ENCODE results near the gene ANKS1B.

Gene ANKS1B

DNA sequence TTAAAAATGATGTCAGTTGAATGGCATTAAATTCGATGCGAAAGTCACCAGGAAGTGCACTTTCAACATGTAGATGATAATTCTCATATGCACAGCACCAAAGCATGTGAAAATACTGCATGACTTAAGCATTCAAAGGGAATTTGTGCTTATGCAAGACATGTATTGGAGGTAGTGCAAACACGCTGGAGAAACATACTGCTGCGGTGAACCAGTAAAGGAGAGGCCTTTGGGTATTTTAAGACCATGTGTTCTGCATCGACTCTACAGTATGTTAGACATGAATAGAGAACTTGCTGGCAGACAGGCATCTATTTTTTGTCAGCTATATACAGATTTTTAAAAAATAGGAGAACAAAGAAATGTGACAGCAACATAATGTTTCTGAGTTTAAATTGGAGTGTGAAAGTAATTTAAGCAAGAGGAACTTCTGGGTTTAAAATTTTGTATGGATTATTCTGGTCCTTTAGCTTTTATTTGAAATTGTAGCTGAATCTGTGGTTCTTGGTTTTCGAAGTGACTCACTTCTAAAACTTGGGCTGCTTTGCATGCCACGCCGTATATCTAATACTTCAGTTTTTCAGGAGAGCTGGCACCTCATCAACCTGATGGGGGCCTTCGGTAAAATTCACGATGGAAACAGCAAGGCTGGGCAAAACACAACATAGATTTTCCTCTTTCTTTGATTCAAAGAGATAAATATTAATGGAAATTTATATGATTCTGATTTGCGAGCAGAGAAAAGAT lies 930.9 kb downstream of the ANKS1B start:
- Histone ChIP-seq H3K4me3 (ENCODE audit: low read depth, low read length) (no peak overlapping the region), H3K9me3 (ENCODE audit: control insufficient read depth, insufficient read depth, low read depth, low read length) (no peaks in the 10 kb centered on the region), H3K27ac (ENCODE audit: extremely low read depth, low read depth, low read length) (no peak overlapping the region), H3K36me3 (ENCODE audit: control insufficient read depth in 2 of 2, insufficient read depth in 1 of 2, low read length in 2 of 2) (no peaks in the 10 kb centered on the region), H3K4me1 (ENCODE audit: control insufficient read depth, insufficient read depth, low read length) (no peaks in the 10 kb centered on the region)
- ChIA-PET CTCF (interaction anchor here (2.0 kb wide), 1 partner anchor 10 kb away, joined by 10 read pairs; no protein-coding TSS in a partner anchor), POLR2A (no interaction called here)
- TF ChIP-seq, protein P1, sequence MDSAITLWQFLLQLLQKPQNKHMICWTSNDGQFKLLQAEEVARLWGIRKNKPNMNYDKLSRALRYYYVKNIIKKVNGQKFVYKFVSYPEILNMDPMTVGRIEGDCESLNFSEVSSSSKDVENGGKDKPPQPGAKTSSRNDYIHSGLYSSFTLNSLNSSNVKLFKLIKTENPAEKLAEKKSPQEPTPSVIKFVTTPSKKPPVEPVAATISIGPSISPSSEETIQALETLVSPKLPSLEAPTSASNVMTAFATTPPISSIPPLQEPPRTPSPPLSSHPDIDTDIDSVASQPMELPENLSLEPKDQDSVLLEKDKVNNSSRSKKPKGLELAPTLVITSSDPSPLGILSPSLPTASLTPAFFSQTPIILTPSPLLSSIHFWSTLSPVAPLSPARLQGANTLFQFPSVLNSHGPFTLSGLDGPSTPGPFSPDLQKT (IDR thresholded peaks at IDR 0.05; ENCODE audit: borderline replicate concordance, low read depth, low read length) = no peak
- no peak for TF ChIP-seq GFI1B (tag by site-specific recombination; IDR thresholded peaks at IDR 0.05)
- no peak for TF ChIP-seq ZXDB (tag by site-specific recombination; IDR thresholded peaks at IDR 0.05)
- TF ChIP-seq ZNF701 (tag by site-specific recombination; IDR thresholded peaks at IDR 0.05) = no peak
- TF ChIP-seq ZBTB7A (tag by site-specific recombination; IDR thresholded peaks at IDR 0.05; ENCODE audit: low read depth) = no peak
- TF ChIP-seq ZNF426 (tag by site-specific recombination; IDR thresholded peaks at IDR 0.05) = no peak
- no peak for TF ChIP-seq ZNF670 (tag by site-specific recombination; IDR thresholded peaks at IDR 0.05; ENCODE audit: low read depth)
- no peak for TF ChIP-seq ZNF423 (tag by site-specific recombination; IDR thresholded peaks at IDR 0.05)
- TF ChIP-seq, protein P2, sequence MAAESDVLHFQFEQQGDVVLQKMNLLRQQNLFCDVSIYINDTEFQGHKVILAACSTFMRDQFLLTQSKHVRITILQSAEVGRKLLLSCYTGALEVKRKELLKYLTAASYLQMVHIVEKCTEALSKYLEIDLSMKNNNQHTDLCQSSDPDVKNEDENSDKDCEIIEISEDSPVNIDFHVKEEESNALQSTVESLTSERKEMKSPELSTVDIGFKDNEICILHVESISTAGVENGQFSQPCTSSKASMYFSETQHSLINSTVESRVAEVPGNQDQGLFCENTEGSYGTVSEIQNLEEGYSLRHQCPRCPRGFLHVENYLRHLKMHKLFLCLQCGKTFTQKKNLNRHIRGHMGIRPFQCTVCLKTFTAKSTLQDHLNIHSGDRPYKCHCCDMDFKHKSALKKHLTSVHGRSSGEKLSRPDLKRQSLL (tag by site-specific recombination; IDR thresholded peaks at IDR 0.05) = no peak
- no peak for TF ChIP-seq KLF7 (tag by site-specific recombination; IDR thresholded peaks at IDR 0.05; ENCODE audit: borderline replicate concordance)
- no peak for TF ChIP-seq ZNF19 (tag by site-specific recombination; IDR thresholded peaks at IDR 0.05; ENCODE audit: low read depth)
- TF ChIP-seq, protein P3, sequence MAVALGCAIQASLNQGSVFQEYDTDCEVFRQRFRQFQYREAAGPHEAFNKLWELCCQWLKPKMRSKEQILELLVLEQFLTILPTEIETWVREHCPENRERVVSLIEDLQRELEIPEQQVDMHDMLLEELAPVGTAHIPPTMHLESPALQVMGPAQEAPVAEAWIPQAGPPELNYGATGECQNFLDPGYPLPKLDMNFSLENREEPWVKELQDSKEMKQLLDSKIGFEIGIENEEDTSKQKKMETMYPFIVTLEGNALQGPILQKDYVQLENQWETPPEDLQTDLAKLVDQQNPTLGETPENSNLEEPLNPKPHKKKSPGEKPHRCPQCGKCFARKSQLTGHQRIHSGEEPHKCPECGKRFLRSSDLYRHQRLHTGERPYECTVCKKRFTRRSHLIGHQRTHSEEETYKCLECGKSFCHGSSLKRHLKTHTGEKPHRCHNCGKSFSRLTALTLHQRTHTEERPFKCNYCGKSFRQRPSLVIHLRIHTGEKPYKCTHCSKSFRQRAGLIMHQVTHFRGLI (tag by site-specific recombination; IDR thresholded peaks at IDR 0.05) = no peak
- TF ChIP-seq ZNF23 (tag by site-specific recombination; IDR thresholded peaks at IDR 0.05; ENCODE audit: borderline replicate concordance) = no peak

DNA sequence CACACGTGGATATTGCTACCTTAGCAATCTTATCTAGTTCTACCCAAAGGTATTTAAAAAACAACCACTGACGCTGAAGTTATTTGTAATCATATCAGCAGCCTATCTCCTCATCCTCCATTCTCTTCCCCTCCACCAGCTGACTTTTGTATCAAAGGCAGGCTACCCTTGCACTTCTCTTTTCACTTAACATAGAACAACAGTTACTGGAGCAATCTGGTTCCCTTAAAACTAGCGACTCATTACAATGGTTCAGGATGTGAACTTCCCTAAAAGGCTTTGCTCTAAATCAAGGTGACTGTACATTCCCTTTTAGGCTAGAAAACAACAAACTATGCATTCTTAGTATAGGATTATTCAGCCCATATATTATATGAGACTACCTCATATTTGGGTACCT lies 935.0 kb downstream of the ANKS1B start:
- ChIA-PET CTCF (interaction anchor here (1.0 kb wide), 1 partner anchor 85 kb away, joined by 3 read pairs; no protein-coding TSS in a partner anchor), POLR2A (no interaction called here)
- no peak overlapping the region for H3K4me3 ChIP-seq (ENCODE audit: low read depth, low read length)
- TF ChIP-seq, protein P4, sequence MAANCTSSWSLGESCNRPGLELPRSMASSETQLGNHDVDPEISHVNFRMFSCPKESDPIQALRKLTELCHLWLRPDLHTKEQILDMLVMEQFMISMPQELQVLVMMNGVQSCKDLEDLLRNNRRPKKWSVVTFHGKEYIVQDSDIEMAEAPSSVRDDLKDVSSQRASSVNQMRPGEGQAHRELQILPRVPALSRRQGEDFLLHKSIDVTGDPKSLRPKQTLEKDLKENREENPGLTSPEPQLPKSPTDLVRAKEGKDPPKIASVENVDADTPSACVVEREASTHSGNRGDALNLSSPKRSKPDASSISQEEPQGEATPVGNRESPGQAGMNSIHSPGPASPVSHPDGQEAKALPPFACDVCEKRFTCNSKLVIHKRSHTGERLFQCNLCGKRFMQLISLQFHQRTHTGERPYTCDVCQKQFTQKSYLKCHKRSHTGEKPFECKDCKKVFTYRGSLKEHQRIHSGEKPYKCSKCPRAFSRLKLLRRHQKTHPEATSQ (tag by site-specific recombination; IDR thresholded peaks at IDR 0.05) = no peak
- no peak for TF ChIP-seq GLI2 (tag by site-specific recombination; IDR thresholded peaks at IDR 0.05; ENCODE audit: borderline replicate concordance, low read depth)
- no peak for TF ChIP-seq ZNF140 (tag by site-specific recombination; IDR thresholded peaks at IDR 0.05)
- TF ChIP-seq ZFHX2 (tag by site-specific recombination; conservative IDR thresholded peaks at IDR 0.05) = no peak
- no peak for TF ChIP-seq SETDB1 (IDR thresholded peaks at IDR 0.05; ENCODE audit: insufficient read length, low read length)
- TF ChIP-seq ZNF670 (tag by site-specific recombination; IDR thresholded peaks at IDR 0.05; ENCODE audit: low read depth) = no peak
- no peak for TF ChIP-seq ZNF558 (tag by site-specific recombination; IDR thresholded peaks at IDR 0.05)
- no peak for TF ChIP-seq SP2 (tag by site-specific recombination; IDR thresholded peaks at IDR 0.05)
- TF ChIP-seq ZFP3 (tag by site-specific recombination; IDR thresholded peaks at IDR 0.05; ENCODE audit: low read depth) = no peak
- no peak for TF ChIP-seq ZBTB8A (tag by site-specific recombination; IDR thresholded peaks at IDR 0.05)
- no peak for TF ChIP-seq ZNF561 (tag by site-specific recombination; IDR thresholded peaks at IDR 0.05; ENCODE audit: borderline replicate concordance)
- no peak for TF ChIP-seq ZNF791 (tag by site-specific recombination; IDR thresholded peaks at IDR 0.05)
- TF ChIP-seq GFI1B (tag by site-specific recombination; IDR thresholded peaks at IDR 0.05) = no peak
- no peaks in the 10 kb centered on the region for H3K4me1 ChIP-seq (ENCODE audit: control insufficient read depth, insufficient read depth, low read length)
- H3K9me3 ChIP-seq (ENCODE audit: control insufficient read depth, insufficient read depth, low read depth, low read length) = no peaks in the 10 kb centered on the region
- H3K27ac ChIP-seq (ENCODE audit: extremely low read depth, low read depth, low read length) = no peak overlapping the region
- no peaks in the 10 kb centered on the region for H3K36me3 ChIP-seq (ENCODE audit: control insufficient read depth in 2 of 2, insufficient read depth in 1 of 2, low read length in 2 of 2)

Measured in HEK293 (cell line).